Astrocyte of the spinal cord (primary cell): ENCODE results near the gene FBXO46.
"Not testable (repeated sequence)": the region's sequence is repeated elsewhere in the genome, so short reads cannot be mapped to it uniquely, and the experiment has no call there.

Experiments
- DNase-seq: peaks from one replicate; pipeline ENCODE4 v3.0.0; 2011; ENCODE audit warnings: low read depth, low spot score
- H3K4me3 ChIP-seq: 2 replicates; pipeline ENCODE4 v1.5.1; 2011; ENCODE audit warnings: low read depth, mild to moderate bottlenecking, low read length, moderate library complexity
- CTCF ChIP-seq: IDR thresholded peaks from 2 replicates; pipeline ENCODE4 v1.5.1; 2012; ENCODE audit warnings: low read depth, mild to moderate bottlenecking, low read length, inconsistent platforms
- in situ Hi-C: cut with HindIII; loops from 2 replicates; pipeline ENCODE4 v1.10.0; 2017; ENCODE audit warnings: low sequenced_read_pairs

Gene FBXO46

GRCh38 chr19:45758921-45759320, 28.2 kb upstream of the FBXO46 start:
- H3K4me3 ChIP-seq, result no peak overlapping the region
- no peak for DNase-seq
- no peak for TF ChIP-seq CTCF
- in situ Hi-C loops, result no loop called here

- H3K4me3 ChIP-seq, result no peak overlapping the region
- in situ Hi-C loops, result no loop called here
- DNase-seq, result no peak
- no peak for TF ChIP-seq CTCF
These were observed 27.0 kb upstream of the FBXO46 start for GRCh38 chr19:45757695-45758094.

- in situ Hi-C loops, result no loop called here
- TF ChIP-seq CTCF, result no peak
These were observed 23.6 kb upstream of the FBXO46 start for GRCh38 chr19:45754323-45754722.

GRCh38 chr19:45753548-45753947, 22.9 kb upstream of the FBXO46 start:
- no peak for TF ChIP-seq CTCF
- H3K4me3 ChIP-seq, result no peak overlapping the region
- DNase-seq, result no peak
- in situ Hi-C loops, result no loop called here

More at GRCh38 chr19:45754323-45754722, 23.6 kb upstream of the FBXO46 start:
- no peak for DNase-seq
- H3K4me3 ChIP-seq, result no peak overlapping the region

- no peak for DNase-seq
- H3K4me3 ChIP-seq, result no peak overlapping the region
- in situ Hi-C loops, result no loop called here
- TF ChIP-seq CTCF, result no peak
These were observed 21.9 kb upstream of the FBXO46 start for GRCh38 chr19:45752639-45753038.

GRCh38 chr19:45751483-45751882, 20.8 kb upstream of the FBXO46 start:
- H3K4me3 ChIP-seq, DNase-seq, in situ Hi-C loops: not testable (repeated sequence)

- in situ Hi-C loops, result no loop called here
- no peak for DNase-seq
- no peak overlapping the region for H3K4me3 ChIP-seq
- no peak for TF ChIP-seq CTCF
These were observed 16.8 kb upstream of the FBXO46 start for GRCh38 chr19:45747513-45747912.
